Esophagus muscularis mucosa (tissue), 4 donors: ENCODE measurements around the gene RNU6-9. TPM values are rescaled to one million over a fixed set of nuclear protein-coding genes. Genes with fewer than 3 reads are reported as not detected.
A peak's percentile ranks its signal among the peaks of the same experiment; 100 is the strongest.
"Not testable (repeated sequence)": the region's sequence is repeated elsewhere in the genome, so short reads cannot be mapped to it uniquely, and the experiment has no call there.

Source experiments
- DNase-seq: peaks from one replicate; pipeline ENCODE4 v3.0.0-alpha.2; 2017; ENCODE audit errors: extremely low spot score
- H3K27ac ChIP-seq, 4 donors: fragments of 200-600 bp; sonication (generic); replicated peaks in 1 of 4; 1 replicate in 3 of 4; 2 replicates in 1 of 4; pipeline ENCODE4 v1.5.1; 2016 to 2019; ENCODE audit warnings: mild to moderate bottlenecking in 1 of 4
- H3K27me3 ChIP-seq, 4 donors: fragments of 200-600 bp; sonication (generic); one replicate each; pipeline versions ENCODE4 v1.5.1 to v1.6.0; 2016 to 2019
- H3K36me3 ChIP-seq, 4 donors: fragments of 200-600 bp; sonication (generic); one replicate each; pipeline ENCODE4 v1.5.1; 2016 to 2019
- H3K4me1 ChIP-seq, 4 donors: fragments of 200-600 bp; sonication (generic); one replicate each; pipeline ENCODE4 v1.5.1; 2016 to 2019
- H3K4me3 ChIP-seq, 4 donors: fragments of 200-600 bp; sonication (generic); 1 replicate in 2 of 4; 2 replicates in 2 of 4; pipeline ENCODE4 v1.5.1; 2016 to 2019; ENCODE audit warnings: mild to moderate bottlenecking in 4 of 4, moderate library complexity in 1 of 4
- H3K9me3 ChIP-seq, 4 donors: fragments of 200-600 bp; sonication (generic); 1 replicate in 3 of 4; 2 replicates in 1 of 4; pipeline ENCODE4 v1.5.1; 2016 to 2019
- EP300 ChIP-seq: sonication (generic); formaldehyde crosslinking; IDR thresholded peaks from one replicate; pipeline ENCODE4 v1.6.1; 2017; ENCODE audit warnings: antibody characterized with exemption
- POLR2A ChIP-seq: fragments of 450-650 bp; IDR thresholded peaks from one replicate; pipeline ENCODE4 v1.6.1; 2017; ENCODE audit warnings: antibody characterized with exemption, moderate library complexity, mild to moderate bottlenecking, low read depth
- POLR2AphosphoS5 ChIP-seq, 2 donors: sonication (generic); formaldehyde crosslinking; IDR thresholded peaks; one replicate each; pipeline ENCODE4 v1.6.1; 2017; ENCODE audit warnings: antibody characterized with exemption in 2 of 2
- WGBS: methylation state at CpG from one replicate; pipeline ENCODE4 v1.1.5; 2018; 5-methylcytosine and 5-hydroxymethylcytosine counted together
- intact Hi-C: fragments of 100-400 bp; cut with DNase I; formaldehyde crosslinking; loops from one replicate; pipeline ENCODE4 v1.15.1; 2023
- total RNA-seq, 4 donors: library from RNA; depleted of rRNA; stranded (reverse); fragments of >200 nt; gene quantifications; one replicate each; pipeline versions ENCODE4 v1.1.0 to v1.2.1, GENCODE V29; 2016
- TF ChIP-seq, protein P1 (sequence below), 3 experiments: fragments of 200-600 bp in 2 of 3; fragments of 450-650 bp in 1 of 3; sonication (generic) in 2 of 3; IDR thresholded peaks; one replicate each; pipeline ENCODE4 v1.5.1; 2017 to 2019; ENCODE audit warnings: antibody characterized with exemption in 3 of 3, mild to moderate bottlenecking in 2 of 3, moderate library complexity in 1 of 3

RNU6-9 gene
- total RNA-seq, 4 donors from 2014 or later = not detected

DNA sequence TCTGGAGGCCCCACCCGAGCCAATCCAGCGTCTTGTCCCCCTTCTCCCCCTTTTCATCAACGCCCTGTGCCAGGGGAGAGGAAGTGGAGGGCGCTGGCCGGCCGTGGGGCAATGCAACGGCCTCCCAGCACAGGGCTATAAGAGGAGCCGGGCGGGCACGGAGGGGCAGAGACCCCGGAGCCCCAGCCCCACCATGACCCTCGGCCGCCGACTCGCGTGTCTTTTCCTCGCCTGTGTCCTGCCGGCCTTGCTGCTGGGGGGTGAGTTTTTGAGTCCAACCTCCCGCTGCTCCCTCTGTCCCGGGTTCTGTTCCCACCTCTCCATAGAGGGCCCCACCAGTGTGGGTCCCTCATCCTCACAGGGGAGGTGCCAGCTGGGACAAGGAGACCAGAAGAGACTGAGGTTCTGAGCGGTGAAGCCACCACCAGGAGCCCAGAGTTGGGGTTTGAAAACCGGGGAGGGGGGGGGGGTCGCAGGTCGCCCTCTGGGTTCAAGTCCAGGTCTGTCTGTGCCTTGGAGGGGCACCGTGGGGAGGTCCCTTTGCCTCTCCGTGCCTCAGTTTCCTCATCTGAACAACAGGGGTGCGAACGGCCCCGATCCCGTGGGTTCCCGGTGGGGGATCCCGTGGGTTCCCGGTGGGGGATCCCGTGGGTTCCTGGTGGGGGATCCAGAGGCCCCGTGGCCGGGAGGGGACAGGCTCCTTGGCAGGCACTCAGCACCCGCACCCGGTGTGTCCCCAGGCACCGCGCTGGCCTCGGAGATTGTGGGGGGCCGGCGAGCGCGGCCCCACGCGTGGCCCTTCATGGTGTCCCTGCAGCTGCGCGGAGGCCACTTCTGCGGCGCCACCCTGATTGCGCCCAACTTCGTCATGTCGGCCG, 40.9 kb upstream of the RNU6-9 start, which contains the start of gene ELANE:
Gene ELANE (plus strand): TSS at position 168 of the 878 bp plus-strand sequence. CDS start 26 bp downstream, at position 194.
- Histone ChIP-seq H3K27me3 (peaks cover 0 to 66% (median 12%) of the 10 kb centered on the region in 4 donors), H3K9me3 (no peaks in the 10 kb centered on the region), H3K4me1 (peaks cover 13 to 44% (median 43%) of the 10 kb centered on the region in 4 donors), H3K27ac (peak within 1 kb of the TSS; percentile 76 to 86 (median 80)), H3K4me3 (peak within 1 kb of the TSS in 3 of 4 donors; percentile 33 to 36 (median 36)), H3K36me3 (no peaks in the 10 kb centered on the region)
- 47% methylated on average over 44 of the region's 55 CpGs for WGBS
- no peak for DNase-seq
- intact Hi-C loops = no loop called here
- TF ChIP-seq, protein P1, sequence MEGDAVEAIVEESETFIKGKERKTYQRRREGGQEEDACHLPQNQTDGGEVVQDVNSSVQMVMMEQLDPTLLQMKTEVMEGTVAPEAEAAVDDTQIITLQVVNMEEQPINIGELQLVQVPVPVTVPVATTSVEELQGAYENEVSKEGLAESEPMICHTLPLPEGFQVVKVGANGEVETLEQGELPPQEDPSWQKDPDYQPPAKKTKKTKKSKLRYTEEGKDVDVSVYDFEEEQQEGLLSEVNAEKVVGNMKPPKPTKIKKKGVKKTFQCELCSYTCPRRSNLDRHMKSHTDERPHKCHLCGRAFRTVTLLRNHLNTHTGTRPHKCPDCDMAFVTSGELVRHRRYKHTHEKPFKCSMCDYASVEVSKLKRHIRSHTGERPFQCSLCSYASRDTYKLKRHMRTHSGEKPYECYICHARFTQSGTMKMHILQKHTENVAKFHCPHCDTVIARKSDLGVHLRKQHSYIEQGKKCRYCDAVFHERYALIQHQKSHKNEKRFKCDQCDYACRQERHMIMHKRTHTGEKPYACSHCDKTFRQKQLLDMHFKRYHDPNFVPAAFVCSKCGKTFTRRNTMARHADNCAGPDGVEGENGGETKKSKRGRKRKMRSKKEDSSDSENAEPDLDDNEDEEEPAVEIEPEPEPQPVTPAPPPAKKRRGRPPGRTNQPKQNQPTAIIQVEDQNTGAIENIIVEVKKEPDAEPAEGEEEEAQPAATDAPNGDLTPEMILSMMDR (IDR thresholded peaks at IDR 0.05) = no peak
- TF ChIP-seq EP300 (no peak), POLR2AphosphoS5 (IDR thresholded peaks at IDR 0.05) (no peak), POLR2A (no peak)

DNA sequence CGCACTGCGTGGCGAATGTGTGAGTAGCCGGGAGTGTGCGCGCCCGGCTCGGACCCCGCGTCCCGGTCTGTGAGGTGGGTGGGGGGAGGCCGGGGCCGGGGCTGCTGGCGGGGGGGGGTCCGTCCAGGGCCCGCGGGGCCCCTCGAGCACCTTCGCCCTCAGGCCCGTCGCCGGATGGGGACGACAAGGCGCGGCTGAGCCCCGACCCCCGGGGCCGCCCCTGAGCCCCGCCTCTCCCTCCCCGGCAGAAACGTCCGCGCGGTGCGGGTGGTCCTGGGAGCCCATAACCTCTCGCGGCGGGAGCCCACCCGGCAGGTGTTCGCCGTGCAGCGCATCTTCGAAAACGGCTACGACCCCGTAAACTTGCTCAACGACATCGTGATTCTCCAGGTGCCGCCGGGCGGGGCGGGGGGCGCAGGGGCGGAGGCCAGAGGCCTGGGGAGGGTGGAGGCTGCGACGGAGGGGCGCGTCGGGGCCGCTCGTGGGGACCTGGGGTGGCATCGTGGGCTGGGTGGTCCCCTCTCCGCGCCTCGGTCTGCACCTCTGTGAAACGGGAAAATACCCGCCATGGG, 40.2 kb upstream of the RNU6-9 start:
- H3K4me1 ChIP-seq = peaks cover 9 to 37% (median 36%) of the 10 kb centered on the region in 4 donors
- H3K4me3 ChIP-seq = peak overlapping the region in 1 of 4 donors; percentile 18
- WGBS = 40% methylated on average over 9 of the region's 67 CpGs
- peaks cover 0 to 64% (median 12%) of the 10 kb centered on the region in 4 donors for H3K27me3 ChIP-seq
- intact Hi-C loops = no loop called here
- H3K9me3 ChIP-seq = no peaks in the 10 kb centered on the region
- H3K27ac ChIP-seq = no peak overlapping the region
- H3K36me3 ChIP-seq = no peaks in the 10 kb centered on the region
- no peak for DNase-seq
- TF ChIP-seq POLR2A = no peak
- TF ChIP-seq, protein P1 (IDR thresholded peaks at IDR 0.05) = no peak
- TF ChIP-seq EP300 = no peak
- no peak for TF ChIP-seq POLR2AphosphoS5 (IDR thresholded peaks at IDR 0.05)

DNA sequence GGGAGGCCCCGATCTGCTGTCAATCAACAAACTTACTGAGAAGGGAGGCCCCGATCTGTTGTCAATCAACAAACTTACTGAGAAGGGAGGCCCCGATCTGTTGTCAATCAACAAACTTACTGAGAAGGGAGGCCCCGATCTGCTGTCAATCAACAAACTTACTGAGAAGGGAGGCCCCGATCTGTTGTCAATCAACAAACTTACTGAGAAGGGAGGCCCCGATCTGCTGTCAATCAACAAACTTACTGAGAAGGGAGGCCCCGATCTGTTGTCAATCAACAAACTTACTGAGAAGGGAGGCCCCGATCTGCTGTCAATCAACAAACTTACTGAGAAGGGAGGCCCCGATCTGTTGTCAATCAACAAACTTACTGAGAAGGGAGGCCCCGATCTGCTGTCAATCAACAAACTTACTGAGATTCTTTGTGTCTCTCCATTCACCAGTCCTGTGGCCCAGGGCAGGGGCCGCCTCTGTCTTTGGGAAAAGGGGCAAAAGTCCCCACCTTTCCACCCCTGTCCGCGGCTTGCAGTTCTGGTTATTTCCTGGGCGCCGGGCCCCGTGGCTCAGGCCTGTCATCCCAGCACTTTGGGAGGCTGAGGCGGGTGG, 39.6 kb upstream of the RNU6-9 start:
- DNase-seq, H3K27ac ChIP-seq, intact Hi-C loops, H3K4me3 ChIP-seq, H3K9me3 ChIP-seq, H3K36me3 ChIP-seq: not testable (repeated sequence)
- WGBS = 93% methylated on average over 8 of the region's 17 CpGs
- H3K27me3 ChIP-seq = peaks cover 0 to 65% (median 15%) of the 10 kb centered on the region in 4 donors
- peaks cover 9 to 31% (median 30%) of the 10 kb centered on the region in 4 donors for H3K4me1 ChIP-seq

DNA sequence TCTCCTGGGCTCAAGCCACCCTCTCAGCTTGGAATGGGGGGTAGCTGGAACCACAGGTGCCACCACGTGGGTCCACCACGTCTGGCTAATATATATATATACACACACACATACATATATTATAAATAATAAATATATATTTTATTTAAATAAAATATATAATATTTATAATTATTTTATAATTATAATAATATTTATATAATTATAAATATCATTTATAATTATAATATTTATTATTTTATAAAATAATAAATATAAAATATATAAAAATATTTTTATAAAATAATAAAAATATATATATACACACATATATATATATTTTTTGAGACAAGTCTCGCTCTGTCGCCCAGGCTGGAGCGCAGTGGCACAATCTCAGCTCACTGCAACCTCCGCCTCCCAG, 38.7 kb upstream of the RNU6-9 start:
- H3K4me1 ChIP-seq = peaks cover 9 to 32% (median 28%) of the 10 kb centered on the region in 4 donors
- no peaks in the 10 kb centered on the region for H3K36me3 ChIP-seq
- intact Hi-C loops = no loop called here
- WGBS = 78% methylated on average over 6 of the region's 6 CpGs
- no peak overlapping the region for H3K4me3 ChIP-seq
- H3K27ac ChIP-seq = no peak overlapping the region
- H3K9me3 ChIP-seq = no peaks in the 10 kb centered on the region
- TF ChIP-seq, protein P1 (IDR thresholded peaks at IDR 0.05) = no peak
- H3K27me3 ChIP-seq = peaks cover 0 to 73% (median 21%) of the 10 kb centered on the region in 4 donors
- no peak for DNase-seq

DNA sequence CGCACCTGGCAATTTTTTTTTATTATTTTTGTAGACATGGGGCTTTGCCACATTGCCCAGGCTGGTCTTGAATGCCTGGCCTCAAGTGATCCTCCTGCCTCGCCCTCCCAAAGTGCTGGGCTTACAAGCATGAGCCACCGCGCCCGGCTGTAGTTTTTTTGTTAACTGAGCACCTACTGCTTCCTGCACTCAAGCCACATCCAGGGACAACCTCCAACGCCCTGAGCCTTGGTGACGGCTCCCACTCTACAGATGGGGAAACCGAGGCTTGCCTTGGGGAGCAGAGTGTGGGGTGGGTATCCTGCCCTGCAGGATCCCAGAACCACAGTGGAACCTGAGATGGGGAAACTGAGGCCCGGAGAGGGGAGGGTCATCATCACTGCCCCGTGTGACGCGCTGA, 38.1 kb upstream of the RNU6-9 start:
- TF ChIP-seq POLR2A (no peak), POLR2AphosphoS5 (IDR thresholded peaks at IDR 0.05) (no peak), EP300 (no peak)
- TF ChIP-seq, protein P1 (IDR thresholded peaks at IDR 0.05) = no peak
- H3K36me3 ChIP-seq = no peaks in the 10 kb centered on the region
- WGBS = 90% methylated on average over 7 of the region's 12 CpGs
- H3K27me3 ChIP-seq = peaks cover 0 to 79% (median 27%) of the 10 kb centered on the region in 4 donors
- H3K4me3 ChIP-seq = no peak overlapping the region
- H3K9me3 ChIP-seq = no peaks in the 10 kb centered on the region
- peaks cover 9 to 36% (median 30%) of the 10 kb centered on the region in 4 donors for H3K4me1 ChIP-seq
- no peak for DNase-seq
- intact Hi-C loops = no loop called here
- no peak overlapping the region for H3K27ac ChIP-seq
